Activated CD8-positive, alpha-beta memory T cell treated with anti-CD3 and anti-CD28 coated beads, Interleukin-2, amount 50 U/mL, for 24 hours (primary cell): Measurements from ENCODE around the gene FSTL4.

Experiments
- DNase-seq: peaks from one replicate; pipeline ENCODE4 v3.0.0-alpha.2; 2020; ENCODE audit errors: extremely low read depth

The FSTL4 gene

DNA sequence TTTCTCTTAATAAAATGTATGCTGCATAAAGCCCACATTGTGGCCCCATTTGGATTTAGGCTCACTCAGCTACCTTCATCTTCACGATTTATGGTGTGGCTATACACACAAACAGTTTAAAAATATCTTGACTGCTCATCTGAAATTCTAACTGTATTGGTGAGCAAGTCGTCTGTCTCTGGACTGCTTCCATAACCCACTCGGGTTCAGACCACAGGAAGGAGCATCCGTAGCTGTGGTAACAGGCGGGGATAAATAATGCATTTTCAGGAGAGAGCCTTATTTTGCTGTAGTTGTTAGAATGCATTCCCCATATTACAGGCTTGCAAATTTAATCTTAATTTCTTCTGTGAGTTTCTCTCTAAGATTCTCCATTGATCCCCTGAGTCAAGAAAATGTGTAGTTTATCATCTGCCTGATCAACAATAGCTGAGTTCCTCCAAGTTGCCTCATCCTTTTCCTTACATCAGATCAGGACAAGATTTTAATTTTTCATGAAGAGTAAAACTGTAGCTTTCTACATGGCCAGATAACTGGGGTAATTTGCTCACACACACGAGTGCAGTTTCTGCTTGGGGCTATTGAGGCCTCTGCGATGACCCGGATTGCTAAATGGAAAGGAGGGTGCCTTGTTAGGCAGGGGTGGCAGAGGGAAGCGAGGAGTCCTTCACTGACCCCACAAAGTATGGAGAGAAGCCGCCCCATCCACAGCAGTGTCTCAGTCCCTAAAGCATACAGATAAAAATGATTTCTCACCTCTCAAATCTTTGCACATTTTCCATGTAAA, 133.9 kb downstream of the FSTL4 start:
- DNase-seq, result no peak

DNA sequence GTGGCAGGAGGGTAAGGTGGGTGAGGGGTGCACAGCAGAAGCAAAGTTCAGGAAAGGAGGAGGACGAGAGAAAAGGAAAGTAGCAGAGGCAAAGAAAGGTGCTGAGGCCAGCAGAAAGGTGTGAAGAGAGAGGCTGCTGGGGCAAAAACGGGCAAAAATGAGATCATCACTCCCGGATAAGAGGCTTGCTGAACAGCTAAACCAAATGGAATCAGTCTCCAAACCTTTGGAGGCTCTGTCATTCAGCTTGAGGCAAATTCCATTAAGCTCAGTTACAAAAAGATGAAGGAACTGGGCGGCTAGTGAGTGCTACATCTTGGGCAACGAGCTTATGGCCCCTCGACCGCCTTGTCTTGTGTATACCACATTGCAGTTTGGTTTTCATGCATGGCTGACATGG, 136.4 kb downstream of the FSTL4 start:
- DNase-seq, result no peak

DNA sequence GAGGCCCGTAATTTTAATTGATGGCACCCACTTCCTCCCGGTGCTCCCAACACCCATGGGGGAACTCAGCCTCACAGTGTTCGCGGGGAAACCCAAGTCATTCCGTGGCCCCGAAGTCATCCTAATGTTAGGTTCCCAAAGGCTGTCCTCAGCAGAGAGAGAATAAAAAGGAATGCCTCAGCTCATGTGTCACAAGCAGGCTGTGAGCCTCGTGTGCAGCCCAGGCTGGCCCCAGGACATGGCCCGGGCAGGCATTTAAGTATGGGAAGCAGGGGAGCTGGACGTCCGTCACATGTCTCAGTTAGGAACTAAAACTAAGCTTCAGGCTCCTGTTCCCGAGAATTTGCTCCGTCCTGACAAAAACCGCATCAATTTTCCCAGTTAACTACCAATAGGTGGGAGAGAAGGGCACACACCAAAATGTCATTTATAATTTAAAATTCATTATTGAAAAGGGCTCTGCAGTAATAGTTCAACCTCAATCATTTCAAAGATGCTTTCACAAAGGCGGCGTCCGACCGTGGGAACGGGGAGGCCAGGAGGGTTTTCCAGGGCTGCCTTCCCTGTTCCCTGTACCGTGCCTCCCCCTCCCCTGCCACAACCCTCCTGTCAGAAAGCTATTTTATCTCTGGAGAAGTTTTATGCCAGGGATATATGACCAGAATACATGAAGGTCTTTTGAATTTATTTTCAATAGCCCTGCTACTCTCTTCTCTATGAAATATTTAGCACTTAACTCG, 137.3 kb downstream of the FSTL4 start:
- DNase-seq, result no peak

- no peak for DNase-seq
Observed at GRCh38 chr5:133473291-133473690, 139.1 kb downstream of the FSTL4 start.

- no peak for DNase-seq
Observed at GRCh38 chr5:133472829-133473228, 139.5 kb downstream of the FSTL4 start.

DNA sequence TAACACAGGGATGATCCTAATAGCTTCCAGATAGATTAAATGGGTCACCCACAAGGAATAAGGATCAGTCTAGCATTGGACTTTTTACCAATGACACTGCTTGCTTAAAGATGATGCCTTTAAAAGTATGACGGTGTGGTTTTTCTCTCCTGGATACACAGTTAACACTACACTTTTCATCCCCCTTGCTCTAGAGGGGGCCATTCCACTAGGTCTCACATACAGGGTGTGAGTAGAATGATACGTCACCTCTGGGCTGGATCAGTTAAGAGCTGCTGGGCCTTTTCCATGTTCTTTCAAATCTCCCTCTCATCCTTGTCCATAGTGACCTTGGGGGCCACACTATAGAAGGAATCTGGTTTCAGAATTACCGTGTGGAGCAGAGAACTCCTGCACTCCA, 140.6 kb downstream of the FSTL4 start:
- no peak for DNase-seq

DNA sequence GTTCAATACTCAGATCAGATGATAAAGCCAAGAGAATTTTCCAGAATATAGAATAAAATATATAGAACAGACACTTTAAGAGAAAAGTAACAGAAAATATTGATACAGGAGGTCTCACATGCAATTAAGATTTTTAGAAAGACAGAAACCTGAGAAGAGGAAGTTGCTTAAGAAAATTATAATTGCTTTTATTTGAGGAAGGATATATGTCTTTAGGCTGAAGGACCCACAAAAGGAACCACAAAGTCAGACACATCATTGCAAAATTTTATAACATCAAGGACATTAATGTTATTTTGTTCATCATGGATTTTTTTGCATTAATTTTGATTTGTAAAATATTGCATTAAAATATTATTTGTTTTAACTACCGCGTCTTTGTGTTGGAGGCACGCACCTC, 141.5 kb downstream of the FSTL4 start:
- DNase-seq, result no peak

DNA sequence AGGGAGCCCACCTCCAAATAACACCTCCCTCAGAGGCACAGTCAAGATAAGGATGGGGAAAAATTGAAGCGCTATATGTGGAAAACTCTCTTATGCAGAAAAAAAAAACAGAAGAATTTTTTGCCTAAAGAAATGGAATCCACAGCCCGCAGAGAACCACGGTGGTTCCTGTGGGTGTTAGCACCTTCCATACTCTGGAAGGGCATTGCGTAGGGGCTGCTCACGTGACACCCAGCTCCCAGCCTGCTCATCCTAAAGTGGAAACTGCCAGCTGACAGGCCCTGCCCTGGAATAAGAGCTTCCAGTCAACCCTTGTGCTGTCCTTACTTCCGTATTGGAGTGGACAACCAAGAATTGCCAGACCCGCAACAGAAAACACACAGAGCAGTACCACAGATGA, 142.5 kb downstream of the FSTL4 start:
- no peak for DNase-seq

DNA sequence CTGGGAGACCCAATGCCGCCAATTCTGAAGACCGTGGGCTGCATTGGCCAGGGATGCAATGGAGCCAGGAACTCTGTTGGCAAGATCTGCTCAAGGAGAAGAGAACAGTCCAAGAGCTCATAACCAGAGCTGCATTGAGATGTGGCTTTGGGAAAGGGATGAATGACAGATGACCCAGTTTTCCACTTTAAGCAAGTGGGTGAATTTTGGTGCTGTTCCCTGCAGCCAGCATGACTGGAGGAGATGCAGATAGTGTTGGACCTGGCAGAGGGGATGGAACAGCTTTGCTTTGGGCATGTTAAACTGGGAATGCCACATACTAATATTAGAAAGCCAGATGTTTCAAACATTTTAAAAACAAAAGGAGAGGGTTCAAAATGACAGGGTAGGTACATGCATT, 143.1 kb downstream of the FSTL4 start:
- DNase-seq, result no peak

DNA sequence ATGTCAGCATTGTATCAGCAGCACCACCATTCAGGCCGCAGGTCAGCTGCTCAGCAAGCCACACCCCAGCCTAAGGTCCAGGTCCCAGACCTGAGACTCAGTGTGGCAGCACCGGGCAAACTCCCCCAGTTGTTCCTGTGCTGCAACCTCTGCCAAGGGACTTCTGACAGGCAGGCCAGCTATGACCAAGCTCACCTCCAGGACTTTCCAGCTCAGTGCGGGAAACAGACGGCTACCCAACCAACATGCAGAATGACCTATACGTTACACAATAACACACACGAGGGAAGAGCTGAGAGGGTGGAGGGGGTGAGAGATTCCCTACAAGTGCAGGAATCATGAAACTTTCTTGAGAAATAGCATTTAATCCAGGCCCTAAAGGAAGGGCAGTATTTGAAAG, 143.7 kb downstream of the FSTL4 start:
- DNase-seq, result no peak

DNA sequence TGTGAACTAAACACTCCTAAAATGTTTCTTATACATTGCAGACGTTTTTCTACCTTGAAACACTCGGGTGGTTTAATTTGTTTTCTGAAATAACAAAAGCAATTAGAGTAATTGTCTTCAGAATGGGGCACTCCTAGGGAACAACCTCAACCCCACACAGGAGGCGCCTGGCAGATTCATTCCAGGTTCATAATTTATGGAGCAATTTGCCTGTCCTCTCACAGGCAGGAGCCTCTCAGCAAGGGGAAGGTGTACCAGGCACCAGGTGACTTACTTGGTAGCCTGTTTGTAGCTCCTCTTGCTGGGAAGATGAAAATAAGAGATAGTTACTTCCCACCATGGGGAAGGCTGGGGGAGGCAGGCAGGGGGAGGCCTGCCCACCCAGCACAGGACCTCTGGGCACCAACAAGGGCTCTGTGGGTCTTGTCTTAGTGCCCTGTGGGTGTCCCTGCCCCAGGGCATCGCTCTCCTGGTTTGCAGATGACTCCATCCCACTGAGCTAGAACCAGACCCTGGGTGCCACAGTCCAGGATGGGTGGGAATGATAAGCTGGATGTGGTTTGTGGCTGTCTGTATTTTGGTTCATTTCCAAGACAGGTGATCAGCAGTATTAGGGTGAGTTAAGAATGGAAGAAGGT, 144.4 kb downstream of the FSTL4 start:
- DNase-seq, result no peak

GRCh38 chr5:133467335-133467779, 145.0 kb downstream of the FSTL4 start:
- no peak for DNase-seq

DNA sequence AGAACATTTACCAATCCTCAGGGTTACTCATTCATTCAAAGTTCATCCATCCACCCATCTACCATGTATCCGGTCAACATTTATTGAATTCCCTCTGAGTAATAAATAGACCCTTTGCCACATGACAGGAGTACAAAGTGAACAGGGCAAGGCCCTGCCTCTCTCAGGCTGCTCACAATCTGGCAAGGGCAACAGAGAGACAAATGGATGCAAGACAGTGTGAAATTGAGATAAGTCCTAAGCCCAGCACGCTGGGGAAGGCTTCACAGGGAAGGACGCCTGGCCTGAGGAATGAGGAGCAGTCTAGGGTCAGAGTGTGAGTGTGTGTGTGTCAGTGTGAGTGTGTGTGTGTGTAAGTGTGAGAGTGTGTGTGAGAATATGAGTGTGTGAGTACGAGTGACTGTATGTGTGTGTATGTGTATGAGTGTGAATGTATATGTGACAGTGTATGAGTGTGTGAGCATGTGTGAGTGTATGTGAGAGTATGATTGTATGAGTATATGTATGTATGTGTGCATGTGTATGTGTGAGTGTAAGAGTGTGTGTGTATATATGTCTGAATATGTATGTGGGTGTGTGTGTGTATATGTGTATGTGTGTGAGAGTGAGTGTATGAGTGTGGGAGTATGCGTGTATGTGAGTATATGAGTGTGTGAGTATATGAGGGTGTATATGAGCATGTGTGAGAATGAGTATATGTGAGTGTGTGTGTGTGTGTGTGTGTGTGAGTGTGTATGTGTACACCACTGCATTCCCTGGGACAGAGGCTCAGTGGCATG, 145.6 kb downstream of the FSTL4 start:
- DNase-seq, result no peak

GRCh38 chr5:133464013-133464412, 148.3 kb downstream of the FSTL4 start:
- no peak for DNase-seq

GRCh38 chr5:133461796-133462516, 150.4 kb downstream of the FSTL4 start:
- no peak for DNase-seq

- DNase-seq, result no peak
Observed at GRCh38 chr5:133460172-133460758, 152.1 kb downstream of the FSTL4 start.

DNA sequence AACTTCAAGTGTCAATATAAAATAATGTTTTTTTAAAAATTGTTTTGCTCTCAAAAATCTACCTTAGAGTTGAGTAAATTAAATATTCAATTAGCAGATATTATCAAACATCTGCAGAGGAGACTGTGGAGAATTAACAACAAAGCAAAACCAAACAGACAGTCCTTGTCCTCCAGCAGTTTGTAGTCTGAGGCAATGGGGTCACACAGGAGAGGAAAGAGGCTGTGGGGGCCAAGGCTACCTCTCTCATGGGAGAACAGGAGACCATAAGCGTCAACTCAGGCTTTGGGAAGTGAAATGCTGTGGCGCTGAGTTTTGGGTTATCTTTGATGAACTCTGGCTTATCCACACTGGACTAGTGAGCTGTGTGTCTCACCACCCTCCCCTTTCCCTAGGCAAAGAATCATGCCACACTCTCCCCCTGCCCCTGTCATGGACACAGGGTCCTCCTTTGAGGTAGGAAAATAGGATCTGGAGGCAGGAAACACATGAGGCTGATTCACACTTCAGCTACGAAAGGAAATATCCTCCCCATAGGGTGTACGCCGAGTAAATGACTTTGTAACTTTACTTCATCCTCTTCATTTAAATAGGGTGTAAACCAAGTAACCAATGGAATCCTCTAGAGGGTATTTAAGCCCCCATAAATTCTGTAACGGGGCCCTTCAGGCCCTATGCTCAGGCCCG, 152.7 kb downstream of the FSTL4 start:
- no peak for DNase-seq

DNA sequence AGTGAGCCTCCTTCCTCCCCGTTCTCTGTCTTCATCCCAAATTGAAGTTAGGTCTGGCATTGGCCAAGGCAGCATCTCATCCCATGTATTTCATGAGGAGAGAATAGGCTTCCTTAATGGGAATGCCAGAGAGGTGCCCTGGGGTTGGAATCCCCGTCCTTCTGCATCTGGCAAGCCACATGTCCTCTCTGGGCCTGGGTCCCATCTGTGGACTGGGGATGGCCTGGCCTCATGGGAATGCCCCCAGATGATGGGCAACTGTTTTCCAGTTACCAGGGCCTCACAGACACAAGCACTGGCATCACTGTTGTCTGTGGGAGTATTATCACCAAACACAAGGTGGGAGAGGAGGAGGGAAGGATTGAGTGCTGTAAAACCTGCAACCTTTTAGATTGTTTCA, 153.9 kb downstream of the FSTL4 start:
- no peak for DNase-seq

DNA sequence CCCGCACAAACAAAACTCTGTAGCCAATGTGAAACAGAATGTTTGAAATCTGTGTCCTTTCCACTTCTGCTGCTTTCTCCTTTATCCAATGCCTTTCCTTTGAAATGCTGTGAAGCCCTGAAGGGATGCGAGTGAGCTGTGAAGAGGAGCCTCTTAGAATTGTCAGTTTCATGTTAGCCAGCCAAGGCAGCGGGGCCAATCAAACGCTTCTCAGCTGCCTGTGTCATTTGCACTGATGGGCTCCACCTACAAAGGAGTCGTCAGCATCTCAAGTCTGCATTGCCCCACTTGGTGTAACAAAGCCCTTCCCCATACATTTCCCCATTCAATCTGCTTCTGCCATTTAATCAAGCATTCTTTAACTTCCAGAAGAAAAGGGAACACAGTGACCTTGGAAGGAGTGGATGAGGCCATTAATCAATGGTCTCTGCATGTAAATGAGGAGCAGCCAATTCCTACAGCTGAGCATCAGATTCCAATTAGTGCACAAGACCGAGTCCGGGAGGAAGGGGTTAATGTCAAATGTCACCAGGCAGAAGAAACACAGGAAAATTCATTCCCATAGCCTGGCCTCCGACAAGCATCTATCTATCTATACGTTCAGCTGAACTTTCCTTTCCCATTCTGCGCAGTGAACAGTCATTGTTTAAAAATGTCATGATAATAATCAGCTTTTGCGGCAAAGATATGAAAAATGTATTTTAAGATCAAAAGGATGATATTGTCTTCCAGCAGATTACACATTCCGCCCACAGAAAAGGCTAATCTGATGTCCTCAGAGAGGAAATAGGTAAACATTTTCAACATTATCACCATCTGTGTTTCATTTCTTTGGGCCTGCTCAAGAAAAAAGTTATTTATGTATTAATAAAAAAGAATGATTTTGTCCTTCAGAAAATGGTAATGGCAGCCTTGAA, 154.6 kb downstream of the FSTL4 start:
- DNase-seq, result no peak
